Neural progenitor cell (in vitro differentiated cells): ENCODE results near the gene PHGDH.

Source experiments
- EZH2 ChIP-seq: fragments of 200-600 bp; sonication (generic); IDR thresholded peaks from 2 replicates; pipeline ENCODE4 v1.6.1; 2017; ENCODE audit warnings: antibody characterized with exemption, mild to moderate bottlenecking, moderate library complexity
- TF ChIP-seq, protein P1 (sequence below): fragments of 200-600 bp; sonication (generic); IDR thresholded peaks from 2 replicates; pipeline ENCODE4 v1.5.1; 2017; ENCODE audit warnings: antibody characterized with exemption, mild to moderate bottlenecking

DNA sequence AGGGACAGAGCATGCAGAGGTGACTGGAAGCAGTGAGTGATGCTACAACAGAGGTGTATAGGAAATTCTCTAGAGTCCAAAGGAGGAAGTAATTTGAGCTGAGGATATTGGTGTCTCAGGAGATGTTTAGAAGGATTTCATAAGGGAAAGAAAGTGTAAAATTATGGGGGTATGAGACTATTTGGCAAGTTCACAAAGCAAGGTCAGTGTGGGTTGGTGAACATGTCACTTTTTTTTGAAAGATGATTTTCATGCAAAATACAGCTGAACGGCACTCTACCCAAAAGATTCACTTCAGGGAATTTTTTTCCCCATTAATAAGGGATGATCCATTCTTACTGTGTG, 32.8 kb downstream of the PHGDH start:
- no peak for TF ChIP-seq EZH2
- TF ChIP-seq, protein P1, sequence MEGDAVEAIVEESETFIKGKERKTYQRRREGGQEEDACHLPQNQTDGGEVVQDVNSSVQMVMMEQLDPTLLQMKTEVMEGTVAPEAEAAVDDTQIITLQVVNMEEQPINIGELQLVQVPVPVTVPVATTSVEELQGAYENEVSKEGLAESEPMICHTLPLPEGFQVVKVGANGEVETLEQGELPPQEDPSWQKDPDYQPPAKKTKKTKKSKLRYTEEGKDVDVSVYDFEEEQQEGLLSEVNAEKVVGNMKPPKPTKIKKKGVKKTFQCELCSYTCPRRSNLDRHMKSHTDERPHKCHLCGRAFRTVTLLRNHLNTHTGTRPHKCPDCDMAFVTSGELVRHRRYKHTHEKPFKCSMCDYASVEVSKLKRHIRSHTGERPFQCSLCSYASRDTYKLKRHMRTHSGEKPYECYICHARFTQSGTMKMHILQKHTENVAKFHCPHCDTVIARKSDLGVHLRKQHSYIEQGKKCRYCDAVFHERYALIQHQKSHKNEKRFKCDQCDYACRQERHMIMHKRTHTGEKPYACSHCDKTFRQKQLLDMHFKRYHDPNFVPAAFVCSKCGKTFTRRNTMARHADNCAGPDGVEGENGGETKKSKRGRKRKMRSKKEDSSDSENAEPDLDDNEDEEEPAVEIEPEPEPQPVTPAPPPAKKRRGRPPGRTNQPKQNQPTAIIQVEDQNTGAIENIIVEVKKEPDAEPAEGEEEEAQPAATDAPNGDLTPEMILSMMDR = no peak
